H1 (cell line): ENCODE results near the gene SNRPD3. TPM values are rescaled to one million over a fixed set of nuclear protein-coding genes. Genes with fewer than 3 reads are reported as not detected.

ENCODE experiments used
- CTCF ChIA-PET: fragments of 300-600 bp; sonication (Branson Sonifier 250); formaldehyde crosslinking; loops from one replicate; lab custom pipeline; 2021; ENCODE audit not compliant: partially characterized antibody; lab: Charles Lee
- POLR2A ChIA-PET: fragments of 300-600 bp; sonication (Branson Sonifier 250); formaldehyde crosslinking; loops from one replicate; lab custom pipeline; 2021; ENCODE audit warnings: inconsistent platforms; ENCODE audit not compliant: partially characterized antibody; lab: Charles Lee
- DNase-seq, 2 experiments: peaks; one replicate each; pipeline versions ENCODE4 v3.0.0 to v3.0.0-alpha.2; 2010 to 2022; ENCODE audit warnings: low spot score in 2 of 2, low read depth in 1 of 2, mixed read lengths in 1 of 2
- FAIRE-seq: peaks from 2 replicates; lab custom pipeline; 2011; peaks lifted over from hg19 to GRCh38; lab: Jason Lieb, UNC
- H2AFZ ChIP-seq: 2 replicates; pipeline ENCODE4 v1.8.1; 2012; ENCODE audit warnings: low read length, inconsistent platforms
- H2AK5ac ChIP-seq: 2 replicates; pipeline ENCODE4 v1.6.1; 2013; ENCODE audit warnings: low read depth, low read length
- H2BK120ac ChIP-seq: replicated peaks from 2 replicates; pipeline ENCODE3; 2013; ENCODE audit warnings: low read depth, low read length, inconsistent platforms
- H2BK12ac ChIP-seq: 2 replicates; pipeline ENCODE4 v1.6.1; 2013; ENCODE audit warnings: low read depth, low read length
- H2BK15ac ChIP-seq: 2 replicates; pipeline ENCODE4 v1.6.1; 2013; ENCODE audit warnings: low read length
- H2BK20ac ChIP-seq: 2 replicates; pipeline ENCODE4 v1.6.1; 2013; ENCODE audit warnings: low read length
- H2BK5ac ChIP-seq: 2 replicates; pipeline ENCODE4 v1.6.1; 2013; ENCODE audit warnings: low read depth, low read length
- H3K14ac ChIP-seq: 2 replicates; pipeline ENCODE4 v1.6.1; 2013; ENCODE audit warnings: inconsistent platforms; ENCODE audit not compliant: insufficient read length
- H3K18ac ChIP-seq: 2 replicates; pipeline ENCODE4 v1.6.1; 2013; ENCODE audit warnings: low read length; ENCODE audit errors: extremely low read depth
- H3K23ac ChIP-seq: 2 replicates; pipeline ENCODE4 v1.6.1; 2013; ENCODE audit warnings: inconsistent platforms; ENCODE audit not compliant: insufficient read length
- H3K23me2 ChIP-seq: 2 replicates; pipeline ENCODE4 v1.6.1; 2013; ENCODE audit warnings: low read depth, low read length
- H3K27ac ChIP-seq: 2 replicates; pipeline ENCODE4 v1.6.1; 2011; ENCODE audit warnings: low read depth, low read length, inconsistent platforms
- H3K27me3 ChIP-seq, 4 experiments: replicated peaks in 1 of 4; 1 replicate in 1 of 4; 2 replicates in 3 of 4; pipeline versions ENCODE4 v1.6.1 to v1.8.1; 2011 to 2013; ENCODE audit warnings: low read length in 3 of 4, mild to moderate bottlenecking in 3 of 4, inconsistent platforms in 2 of 4, mixed read lengths in 2 of 4, moderate library complexity in 1 of 4; ENCODE audit not compliant: control insufficient read depth in 3 of 4, insufficient read depth in 3 of 4; ENCODE audit errors: extremely low read depth in 1 of 4
- H3K36me3 ChIP-seq, 4 experiments: 2 replicates each; pipeline versions ENCODE4 v1.6.1 to v1.8.1; 2011 to 2013; ENCODE audit warnings: mild to moderate bottlenecking in 4 of 4, low read length in 3 of 4, moderate library complexity in 2 of 4, control low read depth in 1 of 4, inconsistent platforms in 1 of 4; ENCODE audit not compliant: insufficient read depth in 4 of 4, control insufficient read depth in 2 of 4
- H3K4ac ChIP-seq: replicated peaks from 2 replicates; pipeline ENCODE3; 2013; ENCODE audit warnings: low read length, low read depth, mixed read lengths, inconsistent platforms; ENCODE audit not compliant: insufficient read length
- H3K4me1 ChIP-seq, 4 experiments: replicated peaks in 1 of 4; 1 replicate in 1 of 4; 2 replicates in 3 of 4; pipeline versions ENCODE4 v1.6.1 to v1.8.1; 2011 to 2013; ENCODE audit warnings: low read length in 3 of 4, inconsistent platforms in 2 of 4, mixed read lengths in 1 of 4; ENCODE audit not compliant: insufficient read depth in 4 of 4, control insufficient read depth in 3 of 4
- H3K4me2 ChIP-seq, 2 experiments: 2 replicates each; pipeline versions ENCODE4 v1.6.1 to v1.8.1; 2011 to 2013; ENCODE audit warnings: low read depth in 2 of 2, low read length in 2 of 2, control low read depth in 1 of 2, inconsistent platforms in 1 of 2, mild to moderate bottlenecking in 1 of 2; ENCODE audit not compliant: insufficient read depth in 1 of 2
- H3K4me3 ChIP-seq, 4 experiments: fragments of 200-600, 300-600 bp in 1 of 4; sonication (generic), shearing (Covaris generic), sonication (Bioruptor Twin) in 1 of 4; 2 replicates each; pipeline versions ENCODE4 v1.5.1 to v1.8.1; 2011 to 2016; ENCODE audit warnings: low read length in 4 of 4, low read depth in 3 of 4, control low read depth in 2 of 4, inconsistent platforms in 2 of 4, mild to moderate bottlenecking in 2 of 4, mixed read lengths in 1 of 4, moderate library complexity in 1 of 4; ENCODE audit not compliant: insufficient read depth in 2 of 4; ENCODE audit errors: extremely low read depth in 1 of 4
- H3K56ac ChIP-seq: replicated peaks from 2 replicates; pipeline ENCODE3; 2013; ENCODE audit warnings: low read depth, mild to moderate bottlenecking, mixed read lengths, low read length, inconsistent platforms; ENCODE audit not compliant: insufficient read length
- H3K79me1 ChIP-seq: 2 replicates; pipeline ENCODE4 v1.6.1; 2013; ENCODE audit warnings: low read depth, low read length, control low read depth
- H3K79me2 ChIP-seq, 2 experiments: 2 replicates each; pipeline versions ENCODE4 v1.6.1 to v1.8.1; 2012 to 2013; ENCODE audit warnings: low read length in 2 of 2, mild to moderate bottlenecking in 2 of 2, inconsistent platforms in 1 of 2; ENCODE audit not compliant: insufficient read depth in 2 of 2, control insufficient read depth in 1 of 2
- H3K9ac ChIP-seq, 4 experiments: replicated peaks in 1 of 4; 1 replicate in 1 of 4; 2 replicates in 3 of 4; pipeline versions ENCODE4 v1.6.1 to v1.8.1; 2011 to 2013; ENCODE audit warnings: low read depth in 3 of 4, low read length in 3 of 4, control low read depth in 2 of 4, mild to moderate bottlenecking in 2 of 4, moderate library complexity in 2 of 4, inconsistent platforms in 1 of 4; ENCODE audit errors: extremely low read depth in 1 of 4
- H3K9me3 ChIP-seq, 2 experiments: 2 replicates each; pipeline versions ENCODE4 v1.6.1 to v1.8.1; 2012 to 2013; ENCODE audit warnings: mild to moderate bottlenecking in 2 of 2, moderate library complexity in 2 of 2, control low read depth in 1 of 2, inconsistent platforms in 1 of 2, low read depth in 1 of 2, low read length in 1 of 2, mixed read lengths in 1 of 2; ENCODE audit not compliant: insufficient read depth in 2 of 2
- H4K20me1 ChIP-seq, 2 experiments: replicated peaks in 1 of 2; 2 replicates each; pipeline versions ENCODE3 to v1.8.1; 2011 to 2013; ENCODE audit warnings: inconsistent platforms in 2 of 2, low read length in 2 of 2, mild to moderate bottlenecking in 1 of 2; ENCODE audit not compliant: insufficient read depth in 2 of 2, control insufficient read depth in 1 of 2
- H4K5ac ChIP-seq: 2 replicates; pipeline ENCODE4 v1.6.1; 2013; ENCODE audit warnings: low read length, low read depth, mixed read lengths, inconsistent platforms; ENCODE audit not compliant: insufficient read length
- H4K8ac ChIP-seq: 2 replicates; pipeline ENCODE4 v1.8.0; 2013; ENCODE audit warnings: mild to moderate bottlenecking, moderate library complexity, low read length, inconsistent platforms; ENCODE audit not compliant: insufficient read depth; ENCODE audit errors: extremely low read depth
- H4K91ac ChIP-seq: replicated peaks from 2 replicates; pipeline ENCODE3; 2013; ENCODE audit warnings: low read length, mixed read lengths, inconsistent platforms; ENCODE audit not compliant: insufficient read length
- CBX8 ChIP-seq: fragments of 300-800, 300-1000 bp; sonication (generic); IDR thresholded peaks from 2 replicates; pipeline ENCODE4 v1.7.1; 2016; ENCODE audit warnings: low read depth, low read length, borderline replicate concordance
- CEBPB ChIP-seq: IDR thresholded peaks from 2 replicates; pipeline ENCODE4 v1.6.1; 2012; ENCODE audit warnings: low read depth, low read length
- POU5F1 ChIP-seq: IDR thresholded peaks from 2 replicates; pipeline ENCODE4 v1.6.1; 2011; ENCODE audit warnings: low read depth, mild to moderate bottlenecking, low read length, moderate library complexity
- TAF7 ChIP-seq: optimal IDR thresholded peaks from 2 replicates; pipeline ENCODE3; 2011; ENCODE audit warnings: low read depth, mild to moderate bottlenecking, inconsistent platforms, low read length, moderate library complexity, borderline replicate concordance
- TCF12 ChIP-seq: IDR thresholded peaks from 2 replicates; pipeline ENCODE4 v1.6.1; 2011; ENCODE audit warnings: low read depth, mild to moderate bottlenecking, low read length
- WGBS, 2 experiments: shearing (Covaris generic) in 1 of 2; methylation state at CpG; one replicate each; pipeline versions ENCODE4 v1.1.6 to v1.1.7; 2013 to 2015; ENCODE audit warnings: low lambda C conversion rate in 2 of 2, mixed read lengths in 2 of 2, inconsistent platforms in 1 of 2, low coverage in 1 of 2, missing lambda C conversion rate in 1 of 2; ENCODE audit not compliant: insufficient replicate concordance in 2 of 2, insufficient coverage in 1 of 2, insufficient read length in 1 of 2; ENCODE audit errors: extremely low coverage in 1 of 2, missing lambda C conversion rate in 1 of 2; 5-methylcytosine and 5-hydroxymethylcytosine counted together
- polyA plus RNA-seq, 7 experiments: library from polyadenylated mRNA; depleted of rRNA in 3 of 7; stranded (reverse) in 5 of 7; unstranded in 2 of 7; fragments of >200 nt in 5 of 7; fragments of 200-250 nt in 2 of 7; gene quantifications; 1 replicate in 5 of 7; 2 replicates in 1 of 7; 4 replicates in 1 of 7; pipeline versions ENCODE4 v1.2.1 to v1.2.3, GENCODE V29; 2011 to 2013; ENCODE audit warnings: missing spikeins in 2 of 7, mixed read lengths in 2 of 7
- total RNA-seq: library from RNA; stranded (reverse); fragmentation: NEBNext Ultra II Directional; extraction: Animal tissue kit (Norgen Biotek cat#: 25700); gene quantifications from 2 replicates; pipeline ENCODE4 v1.2.1, GENCODE V29; 2021

The SNRPD3 gene
- total and polyA plus RNA-seq, 2 of the 8 experiments (the other 6 are each of a cell fraction or from before 2014, with no cell fraction given): 200 to 455 TPM

DNA sequence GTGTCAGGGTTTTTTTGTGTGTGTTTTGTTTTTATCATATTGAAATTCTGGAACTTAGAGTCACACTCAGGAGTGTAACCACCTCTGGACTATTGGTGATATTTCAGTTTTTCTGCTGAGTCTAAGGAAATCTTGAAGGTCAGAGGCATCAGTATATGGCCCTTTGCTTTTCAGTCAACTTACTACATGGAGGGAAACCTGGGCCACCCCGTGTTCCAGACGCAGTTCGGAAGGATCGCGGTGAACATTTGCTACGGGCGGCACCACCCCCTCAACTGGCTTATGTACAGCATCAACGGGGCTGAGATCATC is 40.8 kb upstream of the SNRPD3 start:
- H3K4me1 ChIP-seq: peaks cover 0 to 6% (median 1%) of the 10 kb centered on the region in 4 experiments; a peak in 2 of 7 replicates
- no peaks in the 10 kb centered on the region for H3K36me3 ChIP-seq
- no peak overlapping the region for H2BK20ac ChIP-seq
- H4K5ac ChIP-seq: no peak overlapping the region
- no peaks in the 10 kb centered on the region for H3K9me3 ChIP-seq
- no peak overlapping the region for H2BK15ac ChIP-seq
- ChIA-PET CTCF (interaction anchor here (1.1 to 7.4 kb wide), 5 partner anchors 11 to 105 kb away, joined by 3 to 48 read pairs (median 4); no protein-coding TSS in a partner anchor), POLR2A (no interaction called here)
- no peak overlapping the region for H3K4me2 ChIP-seq
- no peak overlapping the region for H4K8ac ChIP-seq
- H3K79me2 ChIP-seq: no peaks in the 10 kb centered on the region
- no peak for FAIRE-seq
- H3K18ac ChIP-seq: no peak overlapping the region
- H3K4me3 ChIP-seq: no peak overlapping the region
- H2BK12ac ChIP-seq: no peak overlapping the region
- H2BK120ac ChIP-seq: no peak overlapping the region
- H3K27me3 ChIP-seq: no peaks in the 10 kb centered on the region
- no peak overlapping the region for H4K91ac ChIP-seq
- H2BK5ac ChIP-seq: no peak overlapping the region
- WGBS, 2 experiments: 96% methylated on average over 8 of the region's 8 CpGs; no CpG with 5 or more reads in 1 of the 2 experiments
- no peak overlapping the region for H3K23ac ChIP-seq
- H2AFZ ChIP-seq: no peak overlapping the region
- no peak overlapping the region for H3K27ac ChIP-seq
- no peaks in the 10 kb centered on the region; the same call in 1 of the 2 replicates for H3K23me2 ChIP-seq
- no peak overlapping the region for H2AK5ac ChIP-seq
- no peak overlapping the region for H3K4ac ChIP-seq
- H3K9ac ChIP-seq: no peak overlapping the region
- H3K79me1 ChIP-seq: no peaks in the 10 kb centered on the region
- H4K20me1 ChIP-seq: no peaks in the 10 kb centered on the region
- H3K14ac ChIP-seq: no peak overlapping the region
- H3K56ac ChIP-seq: no peak overlapping the region
- no peak for TF ChIP-seq TCF12
- no peak for TF ChIP-seq POU5F1
- no peak for TF ChIP-seq CEBPB
- TF ChIP-seq CBX8: no peak
- TF ChIP-seq TAF7: no peak
- no peak for DNase-seq
